Activated CD4-positive, alpha-beta T cell treated with anti-CD3 and anti-CD28 coated beads for 36 hours (primary cell): ENCODE results near the gene SMIM10. TPM values are rescaled to one million over a fixed set of nuclear protein-coding genes. Genes with fewer than 3 reads are reported as not detected.
"Not testable (repeated sequence)": the region's sequence is repeated elsewhere in the genome, so short reads cannot be mapped to it uniquely, and the experiment has no call there.

ENCODE experiments used
- ATAC-seq: fragments of 200-7000 bp; cut with Tn5 transposase; one replicate; pipeline ENCODE4 v1.10.0; 2021; ENCODE audit warnings: mild to moderate bottlenecking, moderate library complexity
- CTCF ChIA-PET: fragments of 350-600 bp; sonication (Branson Sonifier 250); formaldehyde crosslinking; loops from one replicate; lab custom pipeline; 2021; ENCODE audit warnings: antibody characterized with exemption; lab: Charles Lee
- POLR2A ChIA-PET: fragments of 350-600 bp; sonication (Branson Sonifier 250); formaldehyde crosslinking; loops from one replicate; lab custom pipeline; 2021; ENCODE audit warnings: antibody characterized with exemption, inconsistent platforms; lab: Charles Lee
- DNase-seq: peaks from one replicate; pipeline ENCODE4 v3.0.0-alpha.2; 2020
- H3K27ac Mint-ChIP-seq: one replicate; pipeline ENCODE4 v1.8.0; 2021; ENCODE audit warnings: mixed read lengths
- H3K27me3 Mint-ChIP-seq: one replicate; pipeline ENCODE4 v1.8.0; 2021; ENCODE audit warnings: mixed read lengths
- H3K36me3 Mint-ChIP-seq: one replicate; pipeline ENCODE4 v1.8.0; 2021; ENCODE audit warnings: low read depth, mixed read lengths
- H3K4me1 Mint-ChIP-seq: one replicate; pipeline ENCODE4 v1.8.0; 2021; ENCODE audit warnings: mixed read lengths
- H3K4me3 Mint-ChIP-seq: one replicate; pipeline ENCODE4 v1.8.0; 2021; ENCODE audit warnings: mild to moderate bottlenecking, moderate library complexity, mixed read lengths
- H3K9me3 Mint-ChIP-seq: one replicate; pipeline ENCODE4 v1.8.0; 2021; ENCODE audit warnings: low read depth, mixed read lengths
- intact Hi-C, 2 experiments: fragments of 100-400 bp; cut with DNase I in 1 of 2; cut with micrococcal nuclease in 1 of 2; formaldehyde crosslinking; loops; one replicate each; pipeline versions ENCODE4 v1.14.2 to v1.15.1; 2022 to 2024; cut with DNase I, micrococcal nuclease
- total RNA-seq, 2 experiments: library from RNA; stranded (reverse); gene quantifications; one replicate each; pipeline ENCODE4 v1.2.3, GENCODE V29; 2021

Gene SMIM10
- total RNA-seq, 2 experiments from 2014 or later, result 0.30 to 0.84 TPM

DNA sequence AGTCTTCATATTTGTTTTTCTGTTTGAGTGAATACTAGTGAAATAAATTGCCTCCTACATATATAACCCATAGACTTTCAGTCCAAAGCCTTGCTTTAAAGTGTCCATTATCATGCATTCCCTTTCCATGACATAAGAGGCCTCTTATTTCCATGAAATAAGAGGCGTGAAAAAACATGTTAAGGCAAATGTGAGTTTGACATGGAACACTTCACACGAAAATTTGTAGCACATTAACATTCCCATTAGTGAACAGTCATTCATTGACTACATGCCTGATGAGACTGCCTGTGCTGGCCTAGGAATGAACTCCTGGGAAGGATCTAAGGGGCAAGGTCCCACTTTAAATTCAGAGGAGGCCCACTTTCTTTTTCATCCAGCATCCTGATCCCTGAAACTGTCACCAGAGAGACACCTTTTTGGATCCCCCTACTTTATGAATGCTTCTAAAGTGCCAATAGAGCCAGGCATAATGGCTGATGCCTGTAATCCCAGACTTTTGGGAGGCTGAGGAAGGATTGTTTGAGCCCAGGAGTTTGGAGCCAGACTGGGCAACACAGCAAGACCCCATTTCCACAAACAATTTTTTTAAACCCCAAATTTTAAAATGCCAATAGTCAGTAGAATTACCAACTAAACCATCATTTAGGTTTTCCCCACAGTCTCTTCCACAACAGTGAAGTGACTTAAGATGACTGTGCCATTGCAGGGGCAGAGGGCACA is 24.9 kb downstream of the SMIM10 start:
- intact Hi-C loops, result no loop called here
- Mint-ChIP-seq H3K9me3 (no peaks in the 10 kb centered on the region), H3K27me3 (no peaks in the 10 kb centered on the region), H3K27ac (no peak overlapping the region), H3K36me3 (no peaks in the 10 kb centered on the region), H3K4me1 (no peaks in the 10 kb centered on the region), H3K4me3 (no peak overlapping the region)
- ChIA-PET POLR2A (no interaction called here), CTCF (no interaction called here)
- no peak for ATAC-seq
- DNase-seq, result no peak

DNA sequence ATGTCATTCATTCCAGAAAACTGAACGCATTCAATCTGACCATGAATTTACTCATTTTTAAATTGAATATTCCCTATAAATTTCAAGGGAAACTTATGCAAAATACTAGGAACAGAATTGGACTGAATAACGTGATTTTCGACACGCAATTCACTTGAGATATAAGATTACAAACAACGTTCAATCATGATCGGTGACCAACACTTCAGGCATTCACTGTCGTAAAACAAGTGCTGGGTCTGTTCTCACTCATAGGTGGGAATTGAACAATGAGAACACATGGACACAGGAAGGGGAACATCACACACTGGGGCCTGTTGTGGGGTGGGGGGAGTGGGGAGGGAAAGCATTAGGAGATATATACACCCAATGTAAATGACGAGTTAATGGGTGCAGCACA is 29.1 kb downstream of the SMIM10 start:
- H3K4me3 Mint-ChIP-seq, intact Hi-C loops, H3K27me3 Mint-ChIP-seq, H3K9me3 Mint-ChIP-seq, H3K36me3 Mint-ChIP-seq, CTCF ChIA-PET, H3K27ac Mint-ChIP-seq, ATAC-seq, DNase-seq, POLR2A ChIA-PET: not testable (repeated sequence)
- peaks cover 13% of the 10 kb centered on the region for H3K4me1 Mint-ChIP-seq

DNA sequence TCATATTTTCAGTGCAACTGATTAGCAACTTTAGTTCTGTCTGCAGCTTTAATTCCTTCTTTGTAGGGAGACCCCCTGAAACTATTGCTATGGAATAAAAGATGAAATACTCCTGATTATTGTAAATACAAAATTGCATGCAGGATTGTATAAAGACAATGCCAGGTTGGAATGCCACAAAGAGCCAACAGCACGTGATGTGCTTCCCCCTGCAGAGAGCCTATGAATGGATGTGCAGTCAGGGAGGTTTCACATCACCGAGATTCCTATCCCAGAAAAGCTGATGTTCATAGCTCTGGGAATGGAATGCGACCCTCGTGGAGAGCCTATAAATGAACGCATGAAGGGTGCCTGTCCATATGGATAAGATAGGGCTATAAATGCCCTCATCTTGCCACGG is 33.0 kb downstream of the SMIM10 start:
- H3K36me3 Mint-ChIP-seq, H3K9me3 Mint-ChIP-seq, CTCF ChIA-PET, H3K27ac Mint-ChIP-seq, POLR2A ChIA-PET, H3K4me3 Mint-ChIP-seq, DNase-seq, ATAC-seq, intact Hi-C loops: not testable (repeated sequence)
- Mint-ChIP-seq H3K27me3 (peaks cover 12% of the 10 kb centered on the region), H3K4me1 (peaks cover 13% of the 10 kb centered on the region)

DNA sequence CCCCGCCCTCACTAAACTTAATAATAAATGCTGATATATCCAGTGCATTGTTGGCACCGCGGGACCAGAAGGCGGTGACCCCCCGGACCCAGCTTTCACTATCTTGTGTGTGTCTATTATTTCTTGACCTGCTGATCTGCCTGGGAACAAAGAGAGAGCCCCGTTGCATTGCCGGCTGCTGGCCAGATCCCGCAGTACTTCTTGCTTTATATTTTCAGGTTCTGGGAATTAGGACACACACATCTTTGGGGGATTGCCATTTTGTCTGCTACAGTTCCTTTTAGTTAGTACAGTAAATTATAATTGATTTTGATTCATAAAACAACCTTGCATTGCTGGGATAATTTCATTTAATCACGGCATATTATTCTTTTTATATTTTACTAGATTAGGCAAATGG is 33.7 kb downstream of the SMIM10 start:
- ATAC-seq (no peak), DNase-seq (no peak)
- Mint-ChIP-seq H3K27me3 (peaks cover 12% of the 10 kb centered on the region), H3K9me3 (no peaks in the 10 kb centered on the region), H3K36me3 (no peaks in the 10 kb centered on the region), H3K27ac (no peak overlapping the region), H3K4me3 (no peak overlapping the region), H3K4me1 (peaks cover 13% of the 10 kb centered on the region)
- ChIA-PET POLR2A (no interaction called here), CTCF (no interaction called here)
- intact Hi-C loops, result no loop called here

DNA sequence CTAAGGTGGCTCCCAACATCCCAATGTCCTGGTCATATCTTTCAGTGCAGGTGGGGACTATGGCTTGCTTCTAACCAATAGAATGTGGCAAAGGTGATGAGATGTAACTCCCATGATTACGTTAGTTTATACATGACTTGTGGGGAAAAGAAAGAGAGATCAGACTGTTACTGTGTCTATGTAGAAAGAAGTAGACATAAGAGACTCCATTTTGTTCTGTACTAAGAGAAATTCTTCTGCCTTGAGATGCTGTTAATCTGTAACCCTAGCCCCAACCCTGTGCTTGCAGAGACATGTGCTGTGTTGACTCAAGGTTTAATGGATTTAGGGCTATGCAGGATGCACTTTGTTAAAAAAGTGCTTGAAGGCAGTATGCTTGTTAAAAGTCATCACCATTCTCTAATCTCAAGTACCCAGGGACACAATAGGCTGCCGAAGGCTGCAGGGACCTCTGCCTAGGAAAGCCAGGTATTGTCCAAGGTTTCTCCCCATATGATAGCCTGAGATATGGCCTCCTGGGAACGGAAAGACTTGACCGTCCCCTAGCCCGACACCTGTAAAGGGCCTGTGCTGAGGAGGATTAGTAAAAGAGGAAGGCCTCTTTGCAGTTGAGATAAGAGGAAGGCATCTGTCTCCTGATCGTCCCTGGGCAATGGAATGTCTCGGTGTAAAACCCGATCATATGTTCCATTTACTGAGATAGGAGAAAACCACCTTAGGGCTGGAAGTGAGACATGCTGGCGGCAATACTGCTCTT is 39.6 kb downstream of the SMIM10 start:
- H3K27me3 Mint-ChIP-seq, DNase-seq, intact Hi-C loops, H3K4me3 Mint-ChIP-seq, ATAC-seq, CTCF ChIA-PET, H3K4me1 Mint-ChIP-seq, H3K9me3 Mint-ChIP-seq, H3K27ac Mint-ChIP-seq, POLR2A ChIA-PET: not testable (repeated sequence)
- peaks cover 15% of the 10 kb centered on the region for H3K36me3 Mint-ChIP-seq

DNA sequence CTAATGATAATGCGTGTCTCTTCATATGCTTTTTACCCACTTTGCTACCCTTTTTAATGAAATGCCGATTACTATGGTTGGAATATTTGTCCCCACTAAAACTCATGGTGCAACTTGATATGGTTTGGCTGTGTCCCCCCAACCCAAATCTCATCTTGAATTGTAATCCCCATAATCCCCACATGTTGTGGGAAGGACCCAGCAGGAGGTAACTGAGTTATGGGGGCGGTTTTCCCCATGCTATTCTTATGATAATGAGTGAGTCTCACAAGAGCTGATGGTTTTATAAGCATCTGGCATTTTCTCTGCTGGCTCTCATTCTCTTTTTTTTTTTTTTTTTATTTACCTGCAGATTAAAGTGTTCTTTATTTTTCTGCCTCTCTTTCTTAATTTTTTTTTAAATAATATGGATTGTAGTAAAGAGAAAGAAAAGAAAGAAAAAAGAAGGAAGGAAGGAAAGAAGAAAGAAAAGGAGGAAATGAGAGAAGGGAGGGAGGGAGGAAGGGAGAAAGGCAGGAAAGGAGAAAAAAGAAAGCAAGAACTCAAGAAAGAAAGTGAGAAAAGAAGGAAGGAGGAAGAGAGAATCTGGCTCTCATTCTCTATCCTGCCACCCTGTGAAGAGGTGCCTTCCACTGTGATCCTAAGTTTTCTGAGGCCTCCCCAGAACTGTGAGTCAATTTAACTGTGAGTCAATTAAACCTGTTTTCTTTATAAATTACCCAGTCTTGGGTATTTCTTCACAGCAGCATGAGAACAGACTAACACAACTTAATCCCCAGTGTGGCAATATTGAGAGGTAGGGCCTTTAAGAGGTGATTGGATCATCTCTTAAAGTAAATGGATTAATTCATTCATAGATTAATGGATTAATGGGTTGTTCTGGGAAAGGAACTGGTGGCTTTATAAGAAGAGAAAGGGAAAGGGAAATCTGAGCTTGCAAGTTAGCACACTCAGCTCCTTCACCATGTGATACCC is 50.6 kb downstream of the SMIM10 start:
- CTCF ChIA-PET, H3K27me3 Mint-ChIP-seq, H3K4me3 Mint-ChIP-seq, H3K9me3 Mint-ChIP-seq, H3K4me1 Mint-ChIP-seq, POLR2A ChIA-PET, H3K36me3 Mint-ChIP-seq, intact Hi-C loops, H3K27ac Mint-ChIP-seq, DNase-seq: not testable (repeated sequence)
- peak; percentile 36 for ATAC-seq

Other genes with a start within 250 kb of the SMIM10 start
- gene PABIR2, start 193.8 kb upstream of the SMIM10 start, total RNA-seq, result 10 to 100 TPM; 48.5 to 49.8 TPM
- gene MOSPD1, start 75.7 kb upstream of the SMIM10 start, total RNA-seq, result 1 to 10 TPM; 7.7 to 9.3 TPM
- 1 to 10 TPM in 1 of 2 experiments, under 1 TPM in 1; 0.96 to 1.2 TPM for gene RTL8B, start 31.6 kb downstream of the SMIM10 start, total RNA-seq
- gene RTL8C, start 41.4 kb downstream of the SMIM10 start, total RNA-seq, result 10 to 100 TPM; 24.5 to 26.2 TPM
- gene RTL8A, start 61.1 kb downstream of the SMIM10 start, total RNA-seq, result 10 to 100 TPM; 10.4 to 10.8 TPM
- under 1 TPM; 0.14 to 0.23 TPM for gene SMIM10L2B, start 107.7 kb downstream of the SMIM10 start, total RNA-seq
- gene ETDB, start 129.5 kb downstream of the SMIM10 start, total RNA-seq, result not detected
- gene CT55, start 180.4 kb downstream of the SMIM10 start, total RNA-seq, result not detected